GM18519 (cell line): Measurements from ENCODE around the gene BNIP5.

Experiments used
- ATAC-seq: cut with Tn5 transposase; IDR thresholded peaks from one replicate; pipeline ENCODE4 v1.9.1; 2021; ENCODE audit warnings: mild to moderate bottlenecking, moderate library complexity; ENCODE audit not compliant: unreplicated experiment, low FRiP score

BNIP5 gene

DNA sequence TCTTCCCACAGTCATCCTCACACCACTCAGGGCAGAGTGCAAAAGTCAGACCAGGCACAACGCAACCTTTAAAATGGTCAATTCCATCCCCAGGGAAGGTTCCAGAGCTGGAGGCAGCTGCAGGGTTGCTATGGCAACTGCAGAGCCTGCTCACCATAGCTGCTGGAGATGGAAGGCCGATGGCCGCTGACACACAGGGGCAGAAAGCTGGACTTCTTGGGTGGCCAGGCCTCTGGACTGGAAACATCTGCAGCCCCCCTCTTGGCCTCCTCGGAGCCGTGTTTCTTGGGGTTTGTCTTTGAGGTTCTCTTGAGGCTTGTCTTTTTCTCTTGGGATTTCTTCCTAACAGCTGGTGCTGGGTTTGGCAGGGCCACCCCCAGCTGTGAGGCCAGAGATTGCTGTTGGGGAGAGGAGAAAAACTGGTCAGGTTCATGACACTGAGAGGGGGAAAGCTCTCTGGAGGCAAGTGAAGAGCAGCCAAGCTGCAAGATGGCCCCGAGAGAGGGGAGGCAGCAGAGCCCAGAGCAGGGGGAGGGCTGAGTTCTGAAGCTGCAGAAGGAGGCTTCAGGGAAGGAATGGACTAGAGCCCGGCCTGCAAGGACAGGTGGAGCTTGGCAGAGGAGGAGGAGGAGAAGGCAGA, 10.2 kb downstream of the BNIP5 start:
- no peak for ATAC-seq

DNA sequence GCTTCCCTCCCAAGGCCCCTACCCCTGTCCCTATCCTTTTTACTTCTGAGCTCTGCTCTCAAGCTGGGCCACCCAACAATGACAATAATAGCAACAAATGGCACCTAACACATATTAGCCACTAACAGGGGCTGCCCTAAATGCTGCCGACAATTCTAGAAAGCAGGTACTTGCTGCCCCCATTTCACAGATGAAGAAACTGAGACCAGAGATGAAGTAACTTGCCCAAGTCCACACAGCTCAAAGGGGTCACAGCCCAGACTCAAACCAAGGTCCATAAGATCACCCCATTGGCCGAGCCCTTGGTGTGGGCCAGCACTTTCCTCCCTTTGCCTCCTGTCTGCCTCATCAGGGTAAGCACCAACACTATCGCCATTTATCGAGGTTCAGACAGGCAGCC, 12.0 kb downstream of the BNIP5 start:
- no peak for ATAC-seq

DNA sequence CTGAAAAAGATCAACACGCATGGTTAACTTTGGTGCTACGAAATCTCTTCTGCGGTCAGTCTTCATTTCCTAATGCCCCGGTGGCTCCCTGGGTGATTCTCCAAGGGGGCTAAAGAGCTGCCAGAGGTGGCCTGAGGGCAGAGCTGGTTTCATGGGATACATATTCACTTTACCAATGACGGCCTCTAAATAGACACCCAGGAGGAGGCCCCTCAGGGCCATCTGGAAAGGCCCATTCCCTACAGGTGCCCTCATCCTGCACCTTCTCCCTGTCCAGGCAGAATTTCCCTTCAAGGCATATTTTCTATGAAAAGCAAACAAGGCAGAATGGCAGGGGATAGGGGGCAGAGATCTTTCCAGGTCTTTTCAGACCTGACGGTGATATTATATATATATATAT, 12.5 kb downstream of the BNIP5 start:
- no peak for ATAC-seq

DNA sequence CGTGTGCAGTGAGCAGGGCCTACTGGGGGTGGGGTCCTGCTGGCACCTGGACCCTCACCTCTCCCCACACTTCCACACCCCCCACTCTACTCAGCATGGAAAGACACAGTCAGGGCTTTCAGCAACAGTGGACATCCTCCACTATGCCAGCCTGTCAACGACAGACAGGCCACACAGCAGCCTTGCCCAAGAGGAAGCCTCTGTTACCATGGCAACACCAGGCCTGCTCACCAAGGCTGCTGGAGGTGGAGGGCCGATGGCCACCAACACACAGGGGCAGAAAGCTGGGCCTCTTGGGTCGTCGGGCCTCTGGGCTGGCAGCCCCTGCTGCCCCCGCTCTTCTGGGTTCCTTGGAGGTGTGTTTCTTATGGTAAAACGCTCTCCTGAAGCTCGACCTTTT, 13.6 kb downstream of the BNIP5 start:
- ATAC-seq = no peak

DNA sequence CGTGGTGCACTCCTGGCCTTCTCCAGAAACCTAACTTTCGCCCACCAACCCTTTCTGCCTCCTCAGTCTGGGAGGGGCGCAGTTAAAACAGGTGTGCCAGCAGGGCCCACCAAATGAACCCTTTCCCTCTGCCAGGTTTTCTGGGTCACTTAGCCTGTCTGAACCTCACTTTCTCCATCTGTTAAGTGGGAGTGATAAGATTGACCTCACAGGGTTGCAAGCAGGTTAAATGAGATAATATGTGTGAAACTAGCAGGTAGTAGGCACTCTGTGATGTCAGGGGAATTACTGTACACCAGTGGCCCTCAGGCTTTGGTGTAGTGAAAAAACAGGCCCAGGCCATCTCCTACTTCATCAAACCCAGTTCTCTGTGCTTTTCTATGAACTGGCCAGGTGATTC, 14.1 kb downstream of the BNIP5 start:
- no peak for ATAC-seq

DNA sequence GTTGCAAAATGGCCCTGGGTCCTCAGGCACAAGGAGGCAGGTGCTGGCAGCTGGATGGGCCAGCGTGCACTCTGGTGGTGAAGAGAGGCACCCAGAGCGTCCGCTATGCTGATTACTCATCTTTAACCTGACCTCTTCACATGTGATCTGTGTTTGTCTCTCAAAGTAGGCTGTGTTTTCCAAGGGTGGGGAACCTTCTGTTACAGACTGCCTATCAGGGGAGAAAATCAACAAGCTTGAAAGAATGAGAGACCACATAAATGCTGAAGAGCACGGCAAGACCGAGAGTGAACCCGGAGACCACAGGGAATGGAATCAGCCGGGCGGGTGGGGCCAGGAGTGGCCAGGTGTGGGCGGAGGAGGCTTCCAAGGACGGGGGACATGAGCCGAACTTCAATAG, 16.2 kb downstream of the BNIP5 start:
- ATAC-seq = no peak

DNA sequence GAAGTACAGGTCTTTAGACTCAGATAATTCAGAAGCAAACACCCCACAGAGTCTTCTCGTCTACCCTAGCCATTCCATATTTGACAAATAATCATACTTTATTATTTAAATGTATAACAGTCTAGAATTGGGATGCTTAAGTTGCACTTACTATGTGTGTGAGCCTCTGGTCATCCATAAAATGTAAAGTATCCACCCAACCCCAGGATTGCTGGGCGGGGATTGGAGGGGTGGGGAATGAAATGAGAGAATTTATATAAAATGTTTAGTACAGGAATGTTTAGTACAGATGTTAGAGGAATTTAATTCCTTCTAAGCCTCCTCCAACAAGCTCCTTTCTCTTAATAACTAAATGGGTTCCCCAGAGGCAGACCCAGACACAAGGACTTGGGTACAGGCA, 16.9 kb downstream of the BNIP5 start:
- ATAC-seq = no peak

DNA sequence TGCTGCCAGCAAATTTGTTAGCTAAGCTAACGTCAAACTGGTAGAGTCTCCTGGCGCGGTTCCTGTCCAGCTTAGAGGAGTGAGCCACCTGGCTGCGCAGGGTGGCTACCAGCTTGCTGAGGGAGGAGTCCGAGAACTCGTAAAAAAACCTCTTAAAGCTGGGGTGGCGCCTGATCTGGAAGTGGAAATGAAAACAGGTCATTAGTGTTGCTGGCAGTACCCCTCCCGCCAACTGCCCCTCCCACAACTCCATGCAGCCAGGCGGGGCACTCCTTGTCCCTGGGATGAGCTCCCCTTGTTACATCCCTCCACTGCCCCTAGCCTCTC, 17.3 kb downstream of the BNIP5 start:
- ATAC-seq = no peak

DNA sequence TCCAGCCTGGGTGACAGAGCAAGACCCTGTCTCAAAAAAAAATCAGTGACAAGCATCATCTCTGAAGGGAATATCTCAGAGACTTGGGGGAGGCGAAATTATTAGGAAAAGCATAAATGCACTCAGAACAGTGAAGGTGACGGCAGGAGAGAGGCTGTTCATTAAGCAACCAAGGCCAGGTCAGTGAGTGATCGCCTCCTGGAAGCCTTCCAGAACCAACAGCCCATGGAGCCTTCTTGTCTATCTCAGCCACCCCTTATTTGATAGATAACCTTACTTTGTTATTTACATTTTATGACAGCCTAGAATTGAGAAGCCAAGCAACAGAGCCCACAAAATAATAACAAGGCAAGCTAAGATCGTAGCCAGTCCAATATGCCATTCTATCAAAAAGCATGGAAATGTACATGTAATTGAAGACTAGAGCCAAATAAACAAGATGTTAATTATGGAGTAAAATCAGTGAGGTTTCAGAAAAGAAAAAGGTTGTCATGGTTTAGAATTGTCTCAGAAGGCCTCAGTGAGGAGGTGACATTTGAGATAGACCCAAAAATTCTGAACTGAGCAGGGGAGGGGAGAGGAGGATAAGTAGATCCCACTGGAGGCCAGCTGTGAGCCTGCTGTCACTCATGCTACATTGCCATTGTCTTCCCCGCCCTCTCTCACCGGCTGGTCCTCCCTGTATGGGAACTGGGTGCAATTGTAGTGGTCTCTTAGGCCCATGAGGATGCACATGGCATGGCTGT, 17.8 kb downstream of the BNIP5 start:
- ATAC-seq = no peak

DNA sequence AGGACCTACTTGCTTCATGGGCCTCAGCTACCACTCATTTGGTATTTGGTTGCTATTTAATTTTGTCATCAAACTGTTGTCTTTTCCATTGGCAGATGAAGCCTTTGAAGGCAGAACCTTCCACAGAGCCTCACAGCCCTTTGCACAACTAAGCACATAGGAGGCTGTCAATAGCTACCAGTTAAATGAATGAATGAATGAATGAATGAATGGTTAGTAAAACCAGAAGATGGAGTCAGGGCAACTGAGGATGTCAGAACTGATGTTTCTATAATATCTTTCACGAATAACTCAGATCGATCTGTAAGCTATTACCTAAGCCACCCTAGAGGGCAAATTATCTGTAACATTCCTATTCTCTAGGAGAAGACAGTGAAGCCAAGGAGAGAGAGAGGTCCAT, 19.1 kb downstream of the BNIP5 start:
- no peak for ATAC-seq

DNA sequence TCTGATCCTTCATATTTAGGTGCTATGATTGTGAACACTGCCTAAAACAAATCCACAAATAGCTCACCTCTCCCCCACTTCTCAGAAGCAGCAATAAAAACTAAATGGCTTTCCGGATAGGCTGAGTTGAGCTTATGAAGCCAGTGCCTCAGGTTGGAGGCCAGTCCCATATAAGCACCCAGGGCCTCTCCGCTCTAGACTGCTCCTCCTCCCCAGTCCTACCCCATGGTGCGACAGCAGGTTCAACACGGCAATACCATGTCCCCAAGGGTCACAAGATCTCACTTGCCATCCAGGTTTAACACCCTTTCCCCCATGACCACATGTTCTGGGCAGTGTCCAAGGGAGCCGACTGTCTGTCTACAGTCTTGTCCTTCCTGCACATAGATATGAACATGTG, 20.8 kb downstream of the BNIP5 start:
- no peak for ATAC-seq

DNA sequence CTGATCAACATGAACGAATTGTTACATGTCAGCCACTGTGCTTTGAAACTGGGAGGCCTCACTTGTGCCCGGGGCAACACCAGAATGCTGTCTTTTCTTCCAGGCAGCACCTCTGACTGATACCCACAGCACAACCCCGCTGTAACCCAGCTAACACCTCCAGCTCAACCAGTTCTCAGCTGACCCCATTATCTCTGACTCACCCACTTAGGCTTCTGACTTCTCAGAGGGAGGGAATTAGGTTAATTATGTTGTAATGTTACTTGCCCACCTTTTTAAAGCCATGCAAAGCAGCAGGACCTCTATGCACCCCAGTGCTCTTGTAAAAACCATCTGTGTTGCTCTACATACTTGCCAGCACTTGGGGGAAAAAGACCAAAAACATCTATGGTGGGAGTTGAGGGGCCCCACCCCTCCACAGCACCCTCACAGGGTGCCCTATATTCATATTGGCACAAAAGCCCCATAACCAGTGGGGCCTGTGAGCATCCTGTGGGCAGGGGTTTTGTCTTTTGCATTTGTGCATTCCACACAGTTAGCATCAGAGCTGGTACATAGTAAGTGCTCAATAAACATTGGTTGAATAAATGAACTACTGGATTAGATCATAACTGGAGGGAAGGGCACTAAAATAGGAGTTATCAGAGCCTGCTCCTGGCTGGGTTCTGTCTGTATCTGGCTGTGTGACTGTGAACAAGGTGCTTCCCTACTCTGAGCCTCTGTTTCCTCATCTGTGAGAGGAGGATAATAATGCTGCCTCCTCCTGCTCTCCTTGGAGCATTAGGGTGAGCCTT, 22.3 kb downstream of the BNIP5 start:
- ATAC-seq = no peak

DNA sequence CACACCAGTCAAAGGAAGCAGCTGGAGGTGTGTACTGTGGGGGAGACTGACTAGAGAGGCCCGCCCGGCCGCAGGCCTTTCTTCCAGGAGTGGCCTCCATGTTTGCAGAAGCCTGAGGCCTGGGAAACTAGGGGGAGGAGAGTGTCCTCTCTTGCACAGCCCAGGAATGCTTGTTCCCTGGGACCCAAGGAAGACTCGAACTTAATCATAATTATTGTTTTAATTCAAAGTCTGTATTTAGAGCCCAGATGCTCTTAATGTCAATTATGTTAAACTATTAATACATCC, 23.1 kb downstream of the BNIP5 start:
- ATAC-seq = no peak

DNA sequence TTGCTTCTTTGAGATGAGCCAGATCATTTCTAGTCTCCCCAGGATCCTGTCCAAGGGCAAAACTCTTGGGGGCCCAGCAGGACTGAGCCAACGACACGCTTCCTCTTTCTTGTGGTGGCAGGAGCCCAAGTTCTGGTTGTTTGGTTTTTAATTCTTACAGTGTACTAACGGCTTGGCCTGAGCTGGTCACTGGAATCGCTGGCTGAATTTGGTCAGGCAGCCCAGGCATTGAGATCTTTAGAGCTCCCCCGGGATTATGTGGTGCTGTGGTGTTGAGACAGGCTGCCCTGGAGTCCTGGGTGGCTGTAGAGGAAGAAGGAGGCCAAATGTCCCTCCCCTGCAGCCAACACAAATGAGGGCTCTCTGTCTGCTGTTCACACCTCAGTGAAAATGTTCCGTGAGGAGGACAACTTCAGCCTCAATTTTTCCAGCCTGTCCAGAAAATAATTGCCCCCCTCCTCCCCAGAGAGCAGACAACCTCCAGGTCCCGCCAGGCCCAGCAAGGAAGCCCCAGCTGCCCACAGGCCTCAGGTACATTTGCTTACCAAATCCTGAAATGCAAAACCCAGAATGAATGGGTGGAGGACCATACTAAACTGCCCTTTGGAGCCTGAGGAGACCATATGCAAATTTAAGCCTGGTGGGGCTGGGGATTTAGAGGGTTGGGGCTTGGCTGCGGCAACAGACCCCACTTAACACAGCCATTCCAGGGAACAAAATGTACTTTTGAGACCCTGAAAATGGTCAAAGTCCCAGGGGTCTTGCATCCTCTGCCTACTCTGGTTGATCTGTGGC, 23.6 kb downstream of the BNIP5 start:
- ATAC-seq = no peak

DNA sequence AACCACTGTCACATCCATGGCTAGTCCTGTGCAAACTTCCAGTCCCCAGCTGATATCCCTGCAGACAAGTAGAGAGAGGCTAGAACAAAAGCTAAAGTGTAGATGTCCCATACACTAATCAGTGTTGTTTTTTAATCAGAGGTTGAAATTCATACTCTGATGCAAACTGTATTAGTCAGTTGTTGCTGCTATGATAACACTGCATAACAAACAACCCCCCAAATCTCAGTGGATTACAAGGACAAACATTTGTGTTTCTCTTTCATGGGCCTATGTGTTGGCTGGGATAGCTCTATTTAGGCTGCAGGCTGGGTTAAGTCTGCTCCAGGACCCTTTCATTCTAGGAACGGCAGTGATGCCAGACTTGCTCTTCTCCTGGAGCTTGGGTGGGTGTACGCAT, 26.8 kb downstream of the BNIP5 start:
- ATAC-seq = no peak

DNA sequence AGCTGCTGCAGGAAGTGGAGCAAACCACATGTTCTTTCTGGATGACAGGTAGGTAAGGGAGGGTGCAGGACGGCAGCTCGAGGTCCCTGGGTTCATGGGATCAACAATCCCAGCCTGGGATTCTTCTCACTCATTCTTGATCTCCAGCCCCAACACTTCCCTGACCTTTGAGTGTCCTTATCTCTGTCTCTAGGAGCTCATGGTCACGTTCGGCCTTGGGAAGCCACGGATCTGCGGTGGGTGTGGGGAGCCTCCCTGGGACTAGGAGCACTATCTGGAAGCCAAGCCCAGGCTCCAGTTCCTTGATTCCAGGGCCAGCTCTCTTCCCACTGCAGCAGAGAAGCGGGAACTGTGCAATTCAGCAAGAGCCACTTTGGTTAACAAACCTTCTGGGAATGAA, 27.5 kb downstream of the BNIP5 start:
- ATAC-seq = no peak

DNA sequence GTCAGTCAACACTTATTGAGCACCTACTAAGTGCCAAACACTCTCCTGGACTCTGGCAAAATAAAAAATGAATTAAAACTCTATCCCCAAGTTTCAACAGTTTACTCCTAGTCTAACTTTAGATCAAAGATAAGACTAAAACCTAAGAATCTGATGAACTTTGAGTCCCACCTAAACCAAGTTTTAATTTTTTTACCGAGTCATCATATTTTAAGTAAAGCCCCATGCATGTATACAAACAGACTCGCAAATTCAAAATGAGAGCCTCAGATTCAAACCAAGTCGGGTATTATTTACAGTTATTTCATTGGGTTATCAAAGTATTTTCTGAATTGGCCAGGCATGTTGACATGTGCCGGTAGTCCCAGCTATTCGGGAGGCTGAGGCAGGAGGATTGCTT, 28.2 kb downstream of the BNIP5 start:
- ATAC-seq = no peak

DNA sequence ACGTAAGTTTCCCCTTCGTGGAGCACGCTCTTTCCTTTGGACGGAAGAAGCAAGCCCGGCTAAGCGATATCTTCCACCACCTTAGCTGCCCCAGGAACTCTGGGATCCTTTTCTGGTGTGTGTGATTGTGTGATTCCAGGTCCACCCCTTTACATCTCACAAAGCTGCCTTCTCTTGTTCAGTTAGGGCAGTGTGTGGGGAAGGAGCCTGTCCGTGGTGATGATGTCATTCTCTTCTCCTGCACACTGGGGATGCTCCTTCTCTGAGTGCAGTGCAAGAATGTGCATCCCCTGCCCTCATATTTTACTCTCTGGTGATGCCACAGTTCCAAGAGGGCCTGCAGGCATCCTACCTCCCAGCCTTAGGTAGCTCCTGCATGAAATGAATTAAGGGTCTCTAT, 30.3 kb downstream of the BNIP5 start:
- ATAC-seq = no peak

DNA sequence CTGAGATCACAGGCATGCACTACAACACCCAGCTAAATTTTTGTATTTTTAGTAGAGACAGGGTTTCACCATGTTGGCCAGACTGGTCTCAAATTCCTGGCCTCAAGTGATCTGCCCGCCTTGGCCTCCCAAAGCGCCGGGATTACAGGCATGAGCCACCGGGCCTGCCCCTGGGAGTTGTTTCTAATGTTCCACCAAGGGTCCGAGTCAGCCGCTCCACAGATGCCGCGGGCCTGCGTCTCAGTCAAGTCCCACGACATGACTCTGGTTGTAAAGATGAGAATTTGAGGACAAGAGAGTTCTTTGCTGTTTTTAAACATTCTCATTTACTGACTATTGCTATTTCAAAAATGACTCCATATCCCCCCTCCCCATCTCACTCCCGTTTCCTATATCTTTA, 30.8 kb downstream of the BNIP5 start:
- no peak for ATAC-seq

DNA sequence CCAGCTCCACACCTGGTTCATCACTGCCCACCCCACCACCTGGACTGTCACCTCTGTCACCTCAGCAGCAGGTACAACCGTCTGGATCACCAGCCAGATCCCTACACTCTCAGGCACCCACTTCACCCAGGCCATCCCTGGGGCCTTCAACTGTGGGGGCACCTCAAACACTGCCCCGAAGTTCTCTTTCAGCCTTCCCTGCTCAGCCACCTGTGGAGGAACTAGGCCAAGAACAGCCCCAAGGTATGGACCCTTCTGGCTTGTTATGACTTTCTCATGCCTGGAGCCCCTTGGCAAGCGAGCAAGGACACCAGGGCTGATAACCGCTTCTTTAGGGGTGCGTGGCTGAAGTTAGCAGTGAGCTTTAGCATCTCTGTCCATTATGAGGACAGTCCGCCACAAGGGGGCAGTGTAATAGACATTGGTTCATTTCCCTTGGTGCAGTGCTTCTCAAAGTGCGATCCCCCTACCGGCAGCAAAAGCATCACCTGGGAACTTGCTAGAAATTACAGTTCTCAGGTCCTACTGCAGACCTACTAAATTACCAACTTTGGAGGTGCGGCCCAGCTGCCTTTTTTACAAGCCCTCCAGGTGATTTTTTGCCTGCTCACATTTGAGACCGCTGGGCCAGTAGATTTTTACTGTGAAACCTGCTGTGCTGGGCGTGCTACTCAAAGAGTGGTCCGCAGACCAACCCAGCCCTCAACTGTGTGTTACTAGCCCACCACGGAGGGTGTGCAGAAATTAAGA, 34.3 kb downstream of the BNIP5 start:
- no peak for ATAC-seq

DNA sequence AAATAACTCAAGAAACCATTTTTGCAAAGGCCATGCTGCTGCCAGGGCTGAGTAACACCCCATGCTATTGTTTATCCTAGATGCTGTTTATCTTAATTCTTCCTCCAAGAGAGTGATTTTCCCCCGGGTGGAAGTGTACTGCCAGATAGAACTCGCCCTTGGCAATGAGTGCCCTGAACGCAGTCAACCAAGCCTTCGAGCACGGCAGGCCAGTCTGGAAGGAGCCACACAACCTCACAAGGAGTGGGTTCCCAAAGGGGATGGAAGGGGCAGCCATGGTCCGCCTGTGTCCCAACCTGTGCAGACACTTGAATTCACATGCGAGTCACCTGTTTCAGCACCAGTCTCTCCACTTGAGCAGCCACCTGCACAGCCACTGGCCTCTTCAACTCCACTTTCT, 34.9 kb downstream of the BNIP5 start:
- no peak for ATAC-seq
